NCI-H1105 (cell line): ENCODE data around the gene ZNF665.
"Not testable (repeated sequence)": the region's sequence is repeated elsewhere in the genome, so short reads cannot be mapped to it uniquely, and the experiment has no call there.

Source experiments
- DNase-seq: peaks from one replicate; lab custom pipeline; 2025; lab: John Stamatoyannopoulos, UW

The ZNF665 gene

GRCh38 chr19:53192771-53193534, at the start of gene ZNF665:
Gene ZNF665 (minus strand): TSS chr19:53193358. CDS start chr19:53182898, 10,460 bp downstream.
- peak; percentile 5 for DNase-seq

- DNase-seq = no peak
These were observed 44.1 kb upstream of the ZNF665 start for GRCh38 chr19:53237114-53237777.

GRCh38 chr19:53224606-53225005, 31.4 kb upstream of the ZNF665 start:
- DNase-seq = no peak

GRCh38 chr19:53222716-53223115, 29.6 kb upstream of the ZNF665 start:
- DNase-seq = not testable (repeated sequence)

GRCh38 chr19:53212703-53213320, 19.7 kb upstream of the ZNF665 start:
- DNase-seq = no peak

- not testable (repeated sequence) for DNase-seq
These were observed 18.4 kb upstream of the ZNF665 start for GRCh38 chr19:53211554-53211953.

- DNase-seq = no peak
These were observed 3.7 kb upstream of the ZNF665 start for GRCh38 chr19:53196777-53197396.

- peak; percentile 57 for DNase-seq
These were observed 2.2 kb upstream of the ZNF665 start for GRCh38 chr19:53195265-53195903.

GRCh38 chr19:53193535-53194222, 521 bp upstream of the ZNF665 start:
- DNase-seq = no peak

GRCh38 chr19:53190253-53190652, 2.9 kb downstream of the ZNF665 start:
- no peak for DNase-seq

- DNase-seq = not testable (repeated sequence)
These were observed 3.4 kb downstream of the ZNF665 start for GRCh38 chr19:53189691-53190198.

- not testable (repeated sequence) for DNase-seq
These were observed 7.8 kb downstream of the ZNF665 start for GRCh38 chr19:53185155-53185882.

GRCh38 chr19:53183146-53183764, 9.9 kb downstream of the ZNF665 start:
- DNase-seq = no peak

- no peak for DNase-seq
These were observed 11.0 kb downstream of the ZNF665 start for GRCh38 chr19:53182202-53182601.

GRCh38 chr19:53177986-53178385, 15.2 kb downstream of the ZNF665 start:
- no peak for DNase-seq

GRCh38 chr19:53172889-53173288, 20.3 kb downstream of the ZNF665 start:
- no peak for DNase-seq

- DNase-seq = no peak
These were observed 27.5 kb downstream of the ZNF665 start for GRCh38 chr19:53165691-53166091.

GRCh38 chr19:53161123-53161522, 32.0 kb downstream of the ZNF665 start:
- DNase-seq = no peak

GRCh38 chr19:53160350-53160749, 32.8 kb downstream of the ZNF665 start:
- DNase-seq = no peak

- DNase-seq = no peak
These were observed 35.0 kb downstream of the ZNF665 start for GRCh38 chr19:53158119-53158656.
